Left colon (tissue), 2 donors: ENCODE measurements around the gene IGHMBP2. TPM values are rescaled to one million over a fixed set of nuclear protein-coding genes. Genes with fewer than 3 reads are reported as not detected.
"Not testable (repeated sequence)": the region's sequence is repeated elsewhere in the genome, so short reads cannot be mapped to it uniquely, and the experiment has no call there.

ENCODE experiments used
- ATAC-seq: fragments of 200-7000 bp; cut with Tn5 transposase; one replicate; pipeline ENCODE4 v1.9.1; 2020; ENCODE audit warnings: mild to moderate bottlenecking, moderate library complexity
- DNase-seq, 2 donors: peaks; one replicate each; pipeline ENCODE4 v3.0.0-alpha.2; 2020
- intact Hi-C, 2 donors: fragments of 100-400 bp; cut with DNase I in 1 of 2; cut with micrococcal nuclease in 1 of 2; formaldehyde crosslinking; loops; one replicate each; pipeline versions ENCODE4 v1.11.2 to v1.14.0; 2022; cut with DNase I, micrococcal nuclease
- total RNA-seq, 2 donors: library from RNA; stranded (reverse); fragmentation: NEBNext Ultra II Directional; extraction: Animal tissue kit (Norgen Biotek cat#: 25700); gene quantifications; one replicate each; pipeline ENCODE4 v1.2.1, GENCODE V29; 2021
- donor health status: DM: no; HTN: no; CAD: no.
- donor health status: DM: yes; HTN: yes; CAD: no.

The IGHMBP2 gene
- total RNA-seq, 2 donors from 2014 or later, result 17.5 to 20.8 TPM

GRCh38 chr11:68882391-68882790, 21.3 kb upstream of the IGHMBP2 start:
- DNase-seq (no peak), ATAC-seq (no peak)
- intact Hi-C loops, result no loop called here

- intact Hi-C loops, ATAC-seq, DNase-seq: not testable (repeated sequence)
Measured at GRCh38 chr11:68884827-68885226, 18.9 kb upstream of the IGHMBP2 start.

- peak; percentile 38 to 44 for DNase-seq
- intact Hi-C loops, result no loop called here
- ATAC-seq, result peak; percentile 40
Measured at GRCh38 chr11:68889948-68890446, 13.7 kb upstream of the IGHMBP2 start.

GRCh38 chr11:68890490-68891231, 13.0 kb upstream of the IGHMBP2 start:
- DNase-seq (no peak), ATAC-seq (no peak)
- intact Hi-C loops, result no loop called here

DNA sequence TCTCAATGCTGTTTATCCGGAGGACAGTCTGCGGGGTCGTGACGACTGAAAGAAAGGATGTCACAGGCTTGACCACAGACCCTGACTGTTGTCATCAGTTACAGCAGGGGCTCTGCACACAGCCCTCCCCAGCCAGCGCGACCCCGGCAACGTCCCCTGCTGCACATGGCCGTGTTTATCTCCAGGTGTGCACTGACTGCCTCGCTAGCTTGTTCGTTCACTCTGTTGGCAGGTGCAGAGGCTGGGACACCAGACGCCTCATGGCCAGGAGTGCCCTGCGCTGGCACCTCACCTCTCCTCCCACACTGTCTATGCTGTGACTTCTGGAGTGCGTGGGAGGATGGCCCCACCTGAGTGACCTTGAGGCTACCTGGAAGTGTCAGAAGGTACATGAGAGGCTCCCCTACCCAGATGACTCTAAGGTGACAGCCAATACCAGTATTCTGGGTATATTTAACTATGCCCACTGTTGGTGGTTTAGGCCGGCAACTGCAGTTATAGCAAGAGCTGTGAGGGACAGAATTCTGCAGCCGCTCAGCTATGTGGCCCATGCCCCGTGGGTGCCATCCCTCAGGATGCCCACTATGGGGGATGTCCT, 12.2 kb upstream of the IGHMBP2 start:
- no peak for DNase-seq
- intact Hi-C loops, result no loop called here

GRCh38 chr11:68892576-68892975, 11.1 kb upstream of the IGHMBP2 start:
- DNase-seq, result no peak
- no peak for ATAC-seq
- intact Hi-C loops, result no loop called here

More for the DNA sequence above, 12.2 kb upstream of the IGHMBP2 start:
- ATAC-seq, result no peak

GRCh38 chr11:68893282-68893681, 10.4 kb upstream of the IGHMBP2 start:
- intact Hi-C loops, result no loop called here
- ATAC-seq (no peak), DNase-seq (no peak)

DNA sequence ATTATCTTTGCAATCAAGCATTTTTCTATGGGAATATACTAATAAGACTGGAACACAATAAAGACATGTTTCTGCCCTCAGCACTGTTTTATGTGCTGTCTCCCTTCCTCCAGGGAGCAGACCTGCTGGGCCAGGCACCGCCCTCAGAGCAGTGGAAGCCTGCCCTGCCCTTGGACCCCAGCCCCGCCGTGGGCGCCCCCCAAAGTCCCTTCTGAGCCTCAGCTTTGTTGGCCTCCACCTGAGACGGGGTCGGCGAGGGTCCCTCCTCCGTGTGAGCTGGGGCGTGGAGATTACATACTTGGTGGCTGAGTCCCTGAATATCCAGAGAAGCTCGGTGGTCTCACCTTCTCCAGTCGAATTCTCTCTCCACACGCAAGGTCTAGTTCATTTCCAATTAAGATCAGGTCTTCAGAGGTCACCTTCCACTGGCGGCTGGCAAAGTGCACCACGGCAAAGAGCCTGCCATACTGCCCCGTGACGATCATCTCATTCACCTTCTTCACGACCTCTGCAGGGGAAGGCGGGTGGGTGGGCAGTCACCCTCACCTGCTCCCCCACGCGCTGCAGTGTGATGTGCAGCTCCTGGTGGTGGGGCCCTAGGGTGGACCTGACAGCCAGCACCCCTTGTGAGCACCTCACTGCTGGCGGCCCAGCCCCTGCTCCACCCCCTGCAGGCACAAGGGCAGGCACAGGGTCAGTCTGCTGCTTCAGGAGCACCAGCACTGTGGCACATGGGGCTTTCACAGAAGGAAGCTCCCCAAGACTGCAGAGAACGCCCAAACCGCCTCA, 7.3 kb upstream of the IGHMBP2 start:
- intact Hi-C loops, result no loop called here
- no peak for ATAC-seq
- DNase-seq, result no peak

- intact Hi-C loops, result no loop called here
- ATAC-seq (no peak), DNase-seq (no peak)
Measured at GRCh38 chr11:68897441-68897840, 6.2 kb upstream of the IGHMBP2 start.

DNA sequence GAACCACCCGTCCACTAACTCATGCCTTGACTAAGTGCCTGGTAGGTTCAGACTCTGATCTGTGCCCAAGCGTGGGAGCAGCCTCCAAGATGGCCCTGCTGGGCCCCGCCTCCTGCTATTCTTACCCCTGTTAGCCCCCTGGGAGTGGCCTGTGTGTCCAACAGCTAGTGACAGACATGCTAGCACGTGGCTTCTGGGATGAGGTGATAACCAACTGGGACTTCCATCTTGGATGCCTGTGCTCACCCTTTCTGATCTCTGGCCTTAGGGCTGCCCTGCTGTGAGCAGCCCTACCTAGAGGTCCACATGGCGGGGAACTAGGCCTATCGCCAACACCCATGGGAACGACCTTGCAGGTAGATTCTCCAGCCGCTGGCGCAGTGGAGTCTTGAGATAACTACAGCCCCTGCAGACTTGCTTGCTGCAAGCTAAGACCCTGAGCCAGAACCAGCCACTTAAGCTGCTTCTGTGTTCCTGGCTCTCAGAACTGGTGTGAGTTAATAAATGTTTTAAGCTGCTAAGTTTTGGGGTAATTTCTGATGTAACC, 2.8 kb upstream of the IGHMBP2 start:
- ATAC-seq, result no peak
- DNase-seq, result no peak
- intact Hi-C loops, result no loop called here

- DNase-seq (peak; percentile 35 to 50), ATAC-seq (peak; percentile 61)
- intact Hi-C loops, result no loop called here
Measured at GRCh38 chr11:68904248-68904847, 657 bp downstream of the IGHMBP2 start.

DNA sequence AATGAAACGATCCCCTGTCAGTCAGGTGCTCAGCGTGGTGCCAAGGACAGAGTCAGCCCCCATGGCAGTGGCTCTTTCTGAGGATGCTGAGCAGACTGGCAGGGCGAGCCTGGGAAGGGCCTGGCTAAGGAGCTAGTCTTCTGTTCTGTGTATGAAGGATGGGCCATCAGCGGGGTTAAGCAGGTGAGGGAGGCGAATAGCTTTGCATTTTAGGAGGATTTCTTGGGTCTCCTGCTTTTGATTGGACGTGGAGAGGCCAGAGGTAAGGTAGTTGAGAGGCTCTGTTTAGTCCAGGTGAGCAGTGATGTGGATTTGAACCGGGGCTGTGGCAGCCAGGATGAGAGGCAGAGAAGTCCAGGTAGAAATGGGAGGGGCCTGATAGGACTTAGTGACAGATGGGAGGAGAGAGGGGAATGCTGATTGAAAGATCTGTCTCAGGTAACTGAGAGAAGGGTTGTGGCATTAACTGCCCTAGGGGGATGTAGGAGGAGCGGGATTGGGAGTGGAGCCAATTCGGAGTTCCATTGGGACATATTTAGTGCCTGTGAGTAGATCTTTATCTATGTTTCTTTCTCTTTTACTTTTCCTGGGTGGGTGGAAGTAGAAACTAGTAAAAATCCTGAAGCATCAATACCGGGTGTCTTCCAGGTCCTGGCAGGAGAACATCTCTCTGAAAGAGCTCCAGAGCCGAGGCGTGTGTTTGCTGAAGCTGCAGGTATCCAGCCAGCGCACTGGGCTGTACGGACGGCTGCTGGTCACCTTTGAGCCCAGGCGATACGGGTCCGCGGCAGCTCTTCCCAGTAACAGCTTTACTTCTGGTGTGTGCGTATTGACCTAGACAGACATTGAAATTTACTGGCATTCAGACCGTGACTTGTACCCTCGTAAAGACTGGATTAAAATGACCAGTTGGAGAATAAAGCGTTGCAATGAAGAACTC, 2.0 kb downstream of the IGHMBP2 start:
- ATAC-seq (no peak), DNase-seq (no peak)
- intact Hi-C loops, result no loop called here

DNA sequence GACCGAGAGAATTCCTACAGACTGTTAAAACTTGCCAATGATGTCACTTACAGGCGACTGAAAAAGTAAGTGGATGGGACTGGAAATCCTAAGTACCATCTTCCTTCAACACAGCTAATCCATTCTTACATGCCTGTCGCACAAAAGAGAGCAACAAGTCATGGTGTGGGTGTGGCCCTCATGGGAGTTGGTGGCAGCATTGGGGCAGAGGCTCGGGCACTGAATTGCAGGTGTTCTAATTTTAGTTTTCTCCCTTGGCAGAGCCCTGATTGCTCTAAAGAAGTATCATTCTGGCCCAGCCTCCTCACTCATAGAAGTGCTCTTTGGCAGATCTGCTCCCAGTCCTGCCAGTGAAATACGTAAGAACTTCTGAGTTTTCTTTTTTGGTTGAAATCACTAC, 4.6 kb downstream of the IGHMBP2 start:
- DNase-seq (no peak), ATAC-seq (no peak)
- intact Hi-C loops, result no loop called here

DNA sequence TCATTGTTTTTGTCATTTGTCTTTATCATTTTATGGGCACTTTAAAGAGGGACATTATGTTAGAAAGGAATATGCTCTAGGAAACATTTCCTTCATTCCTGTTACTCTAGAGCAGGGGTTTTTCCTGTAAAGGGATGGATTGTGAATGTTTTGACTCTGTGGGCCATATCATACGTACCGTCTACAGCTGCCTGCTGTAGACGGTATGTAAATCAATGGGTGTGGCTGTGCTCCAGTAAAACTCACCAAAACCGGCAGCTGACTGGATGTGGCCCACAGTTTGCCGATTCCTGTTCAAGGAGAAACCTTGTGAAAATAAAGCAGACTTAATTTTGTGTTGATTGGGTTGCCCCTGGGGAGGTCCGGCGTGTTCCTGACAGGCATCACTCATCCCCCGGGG, 7.3 kb downstream of the IGHMBP2 start:
- ATAC-seq (no peak), DNase-seq (no peak)
- intact Hi-C loops, result loop anchor here in 1 of 2 donors (10.0 kb wide), 1 partner anchor 174 kb away; no protein-coding TSS in a partner anchor

- DNase-seq, result no peak
- no peak for ATAC-seq
- intact Hi-C loops, result loop anchor here in 1 of 2 donors (10.0 kb wide), 1 partner anchor 173 kb away; no protein-coding TSS in a partner anchor
Measured at GRCh38 chr11:68911731-68912130, 8.0 kb downstream of the IGHMBP2 start.

GRCh38 chr11:68912254-68912653, 8.6 kb downstream of the IGHMBP2 start:
- no peak for ATAC-seq
- DNase-seq, result no peak
- intact Hi-C loops, result loop anchor here in 1 of 2 donors (10.0 kb wide), 1 partner anchor 173 kb away; no protein-coding TSS in a partner anchor

DNA sequence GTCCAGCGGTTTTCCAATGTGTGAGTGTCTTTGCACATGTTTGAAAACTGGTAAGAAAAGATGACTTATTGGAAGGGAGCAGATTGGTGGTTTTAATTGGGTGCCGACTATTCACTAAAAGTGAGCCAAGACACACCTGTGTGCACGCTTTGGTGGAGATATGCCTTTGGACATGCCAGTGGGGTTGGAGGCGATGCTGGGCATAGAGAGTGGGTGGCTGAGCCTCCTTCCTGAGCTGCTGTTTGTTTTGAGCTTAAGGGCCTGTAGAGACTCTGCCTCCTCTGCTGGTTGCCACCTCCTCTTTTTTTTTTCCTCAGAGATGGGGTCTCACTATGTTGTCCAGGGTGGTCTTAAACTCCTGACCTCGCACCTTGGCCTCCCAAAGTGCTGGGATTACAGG, 9.5 kb downstream of the IGHMBP2 start:
- intact Hi-C loops, result loop anchor here in 1 of 2 donors (10.0 kb wide), 1 partner anchor 172 kb away; no protein-coding TSS in a partner anchor

GRCh38 chr11:68914761-68915160, 11.1 kb downstream of the IGHMBP2 start:
- intact Hi-C loops, result loop anchor here in 1 of 2 donors (10.0 kb wide), 1 partner anchor 170 kb away; no protein-coding TSS in a partner anchor
- DNase-seq (no peak), ATAC-seq (no peak)

More for the DNA sequence above, 9.5 kb downstream of the IGHMBP2 start:
- ATAC-seq, result no peak
- no peak for DNase-seq
